GM19023 (cell line): Measurements from ENCODE around the gene ALPI.

Experiments
- ATAC-seq: cut with Tn5 transposase; IDR thresholded peaks from one replicate; pipeline ENCODE4 v1.9.1; 2021; ENCODE audit warnings: mild to moderate bottlenecking, moderate library complexity; ENCODE audit not compliant: unreplicated experiment

Gene ALPI

GRCh38 chr2:232483923-232484627, 28.1 kb downstream of the ALPI start:
- no peak for ATAC-seq

DNA sequence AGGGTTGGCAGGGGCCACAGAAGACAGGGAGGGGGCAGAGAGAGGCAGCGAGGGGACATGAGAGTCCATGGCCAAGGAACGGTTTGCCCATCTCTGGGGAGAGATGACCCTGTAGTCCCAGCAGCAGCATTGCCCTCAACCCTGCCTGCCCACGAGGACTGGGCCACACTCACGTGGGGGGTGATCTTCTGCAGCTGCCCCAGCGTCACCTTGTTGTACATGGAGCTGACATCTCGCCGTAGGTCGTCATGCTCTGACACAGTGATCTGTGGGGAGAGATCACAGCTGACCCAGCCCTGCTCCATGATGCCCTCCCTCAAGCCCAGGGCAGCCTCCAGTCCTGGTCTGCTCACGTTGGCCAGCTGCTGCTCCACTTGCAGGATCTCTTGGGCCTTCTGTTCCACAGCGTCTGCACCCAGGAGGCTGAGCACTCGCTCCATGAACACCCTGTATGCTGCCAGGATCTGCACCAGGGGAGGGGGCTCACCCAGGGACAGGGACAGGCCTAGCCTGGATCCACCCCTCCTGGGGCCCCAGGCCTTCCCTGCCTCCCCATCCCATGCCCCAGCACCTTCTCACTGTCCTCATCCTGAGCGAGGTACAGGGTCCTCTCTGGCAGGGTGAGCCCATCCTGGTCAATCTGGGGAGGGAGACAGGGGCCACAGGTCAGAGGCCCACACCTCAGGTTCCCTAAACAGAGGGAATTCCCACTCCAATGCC, 28.8 kb downstream of the ALPI start:
- no peak for ATAC-seq

GRCh38 chr2:232485348-232485756, 29.4 kb downstream of the ALPI start:
- ATAC-seq, result no peak

DNA sequence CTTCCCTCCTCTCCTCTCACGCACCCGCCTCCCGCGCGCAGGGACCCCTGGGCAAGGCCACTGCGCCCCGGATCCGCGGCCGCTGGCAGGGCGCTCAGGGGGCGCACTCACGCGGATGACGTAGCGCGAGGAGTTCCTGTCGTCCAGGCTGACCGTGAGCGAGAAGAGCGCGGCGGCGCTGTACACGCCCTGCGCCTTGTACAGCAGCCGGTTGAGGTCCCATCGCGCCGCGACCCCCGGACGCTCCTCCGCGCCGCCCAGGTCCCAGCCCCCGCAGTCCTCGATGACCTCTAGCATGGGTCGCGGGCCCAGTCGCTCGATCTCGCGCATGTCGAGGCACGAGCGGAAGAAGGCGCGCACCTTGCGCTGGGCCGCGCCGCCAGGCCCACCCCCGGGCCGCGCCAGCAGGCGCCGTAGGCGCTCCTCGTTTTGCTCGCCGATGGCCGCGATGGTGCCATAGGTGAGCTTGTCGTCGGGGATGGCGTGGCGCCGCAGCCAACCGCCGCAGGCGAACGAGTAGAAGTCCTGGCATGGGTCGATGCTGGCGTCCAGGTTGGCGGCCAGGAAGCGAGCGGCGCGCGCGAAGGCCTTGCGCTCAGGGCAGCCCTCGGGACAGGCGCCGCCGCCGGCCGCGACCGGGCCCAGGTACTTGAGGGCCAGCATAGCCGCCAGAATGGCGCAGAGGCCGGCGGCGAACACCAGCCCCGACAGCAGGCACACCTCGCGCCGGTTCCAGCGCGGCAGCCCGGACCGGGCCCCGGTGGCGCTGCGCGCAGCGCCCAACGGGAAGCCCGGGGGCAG, 30.0 kb downstream of the ALPI start:
- no peak for ATAC-seq

DNA sequence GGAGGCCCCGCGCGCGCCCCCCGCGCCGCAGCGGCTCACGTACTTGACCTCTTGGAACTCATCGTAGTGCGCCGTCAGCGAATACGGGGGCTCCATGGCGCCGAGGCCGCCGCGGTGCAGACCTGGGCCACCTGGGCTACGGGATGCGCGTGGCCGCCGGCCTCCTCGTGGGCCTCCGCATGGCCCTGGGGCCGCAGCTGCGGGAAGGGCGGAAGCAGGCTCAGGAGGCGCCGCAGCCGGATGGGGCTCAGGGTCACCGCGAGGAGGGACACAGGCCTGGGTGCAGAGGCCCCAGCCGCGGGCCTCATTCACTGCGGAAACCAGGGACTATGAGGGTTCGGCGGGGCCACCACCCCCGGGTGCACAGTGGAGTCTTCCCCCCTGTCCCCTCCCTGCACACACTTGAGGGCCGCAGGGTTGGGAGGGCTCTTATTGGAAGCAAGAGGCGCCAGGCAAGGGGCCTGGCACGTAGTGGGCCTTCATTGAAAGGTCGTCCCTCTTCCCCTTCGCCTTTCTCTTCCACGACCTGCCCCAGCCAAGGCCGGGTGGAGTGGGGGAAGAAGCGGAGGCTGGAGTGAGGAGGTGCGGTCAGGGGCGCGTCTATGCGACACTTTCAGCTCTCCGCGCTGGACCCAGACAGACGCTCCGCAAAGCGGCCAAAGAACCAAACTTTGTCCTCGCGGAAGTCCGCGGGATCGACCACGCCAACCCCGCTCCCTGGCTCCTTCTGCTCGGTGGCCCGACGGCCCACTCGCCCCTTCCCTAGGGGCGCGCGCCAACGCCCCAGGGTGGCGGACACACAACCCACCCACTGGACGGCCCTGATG, 30.8 kb downstream of the ALPI start:
- no peak for ATAC-seq

DNA sequence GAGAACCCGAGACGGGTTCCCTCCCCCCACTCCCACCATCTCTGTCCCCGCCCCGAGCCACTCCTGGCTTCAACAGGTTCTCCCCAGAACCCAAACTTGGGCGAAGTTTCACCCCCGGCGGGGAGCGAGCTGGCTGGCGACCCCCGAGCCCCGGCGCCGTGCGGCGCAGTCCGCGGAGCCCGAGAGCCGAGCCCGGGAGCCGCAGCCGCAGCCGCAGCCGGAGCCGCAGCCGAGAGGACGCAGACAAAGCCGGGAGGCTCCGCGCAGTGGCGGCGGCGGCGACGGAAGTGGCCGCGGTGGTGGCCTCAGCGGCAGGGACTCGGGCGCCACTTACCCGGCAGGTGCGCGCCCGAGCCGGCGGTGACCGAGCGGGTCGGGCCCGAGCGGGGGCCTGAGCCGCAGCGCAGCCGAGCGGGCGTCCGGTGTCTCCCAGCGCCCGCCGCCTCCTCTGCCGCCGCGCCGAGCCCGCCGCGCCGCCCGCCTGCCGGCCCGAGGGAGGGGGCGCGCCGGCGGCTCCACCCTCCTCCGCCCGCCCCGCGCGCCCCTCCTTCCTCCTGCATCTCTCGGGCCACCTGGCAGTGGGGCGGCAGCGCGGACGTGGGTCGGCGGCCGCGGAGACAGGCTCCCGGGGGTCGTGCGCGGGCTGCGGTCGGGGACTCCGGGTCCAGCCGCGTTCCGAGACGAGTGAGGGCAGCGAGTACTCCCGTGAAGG, 31.6 kb downstream of the ALPI start, which contains the start of gene ECEL1:
TSS of gene ECEL1 (minus strand) at position 450 of the 712 bp plus-strand sequence. CDS start 1,181 bp downstream, outside the sequence.
- no peak for ATAC-seq

DNA sequence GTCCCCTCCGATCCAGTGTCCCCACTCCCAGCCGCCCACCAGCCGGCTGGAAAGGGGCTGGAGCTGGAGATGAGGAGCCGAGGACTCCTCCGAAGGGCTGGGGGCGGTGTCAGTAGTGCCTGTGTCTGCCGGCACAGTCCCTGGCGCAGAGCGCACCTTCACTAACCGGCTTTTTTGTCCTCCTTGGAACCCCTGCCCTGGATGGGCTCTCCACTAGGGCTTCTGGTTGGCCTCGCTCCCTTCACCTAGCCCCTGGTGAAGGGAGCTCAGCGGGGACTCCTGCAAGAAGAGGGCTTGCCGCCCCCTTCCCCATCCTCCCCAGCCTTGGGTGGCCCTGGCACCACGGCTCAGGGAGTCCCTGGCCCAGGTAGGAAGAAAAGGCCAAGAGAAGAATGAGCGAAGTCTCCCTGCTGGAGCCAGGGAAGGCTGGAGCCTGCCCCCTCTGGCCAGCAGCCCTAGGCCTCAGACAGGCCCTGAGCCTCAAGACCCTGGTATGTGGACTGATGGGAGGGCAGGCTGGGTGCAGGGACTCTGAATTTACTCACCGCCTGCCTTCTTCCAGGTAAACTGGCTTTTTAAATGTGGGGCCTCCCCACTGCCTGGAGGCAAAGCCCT, 32.3 kb downstream of the ALPI start:
- ATAC-seq, result no peak

- no peak for ATAC-seq
Observed at GRCh38 chr2:232488721-232489300, 32.9 kb downstream of the ALPI start.

DNA sequence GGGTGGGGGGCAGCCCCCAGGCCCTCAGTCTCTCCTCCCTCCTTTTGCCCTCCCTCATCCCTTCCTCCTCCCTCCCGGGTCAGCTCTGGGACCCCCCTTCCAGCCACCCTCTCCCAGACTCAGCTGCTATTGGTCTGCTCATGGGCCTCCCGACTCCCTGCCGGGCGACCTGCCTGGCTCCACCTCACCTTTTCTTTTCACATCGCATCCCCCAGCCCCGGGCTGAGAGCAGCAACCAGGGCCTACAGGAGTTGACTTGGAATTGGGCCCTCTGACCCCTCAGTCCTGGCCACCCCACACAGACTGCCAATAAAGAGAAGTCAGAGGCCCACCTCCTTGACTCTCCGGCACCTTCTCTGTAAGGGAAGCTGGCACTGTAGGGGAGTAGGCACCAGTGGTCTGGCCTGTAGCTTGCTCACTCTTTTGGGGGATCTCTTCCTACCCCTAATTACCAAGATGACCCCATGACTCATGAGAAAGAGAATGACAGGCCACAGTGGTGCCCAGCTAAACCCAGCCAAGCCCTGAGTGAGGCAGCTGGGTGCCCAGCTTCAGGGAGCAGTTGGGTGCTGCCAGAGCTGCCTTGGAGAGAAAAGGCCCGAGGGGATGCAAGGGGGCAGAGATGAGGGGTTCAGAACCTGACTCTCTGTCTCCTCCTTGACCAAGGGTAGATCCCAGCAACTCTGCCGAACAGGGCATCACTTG, 33.7 kb downstream of the ALPI start:
- ATAC-seq, result no peak

DNA sequence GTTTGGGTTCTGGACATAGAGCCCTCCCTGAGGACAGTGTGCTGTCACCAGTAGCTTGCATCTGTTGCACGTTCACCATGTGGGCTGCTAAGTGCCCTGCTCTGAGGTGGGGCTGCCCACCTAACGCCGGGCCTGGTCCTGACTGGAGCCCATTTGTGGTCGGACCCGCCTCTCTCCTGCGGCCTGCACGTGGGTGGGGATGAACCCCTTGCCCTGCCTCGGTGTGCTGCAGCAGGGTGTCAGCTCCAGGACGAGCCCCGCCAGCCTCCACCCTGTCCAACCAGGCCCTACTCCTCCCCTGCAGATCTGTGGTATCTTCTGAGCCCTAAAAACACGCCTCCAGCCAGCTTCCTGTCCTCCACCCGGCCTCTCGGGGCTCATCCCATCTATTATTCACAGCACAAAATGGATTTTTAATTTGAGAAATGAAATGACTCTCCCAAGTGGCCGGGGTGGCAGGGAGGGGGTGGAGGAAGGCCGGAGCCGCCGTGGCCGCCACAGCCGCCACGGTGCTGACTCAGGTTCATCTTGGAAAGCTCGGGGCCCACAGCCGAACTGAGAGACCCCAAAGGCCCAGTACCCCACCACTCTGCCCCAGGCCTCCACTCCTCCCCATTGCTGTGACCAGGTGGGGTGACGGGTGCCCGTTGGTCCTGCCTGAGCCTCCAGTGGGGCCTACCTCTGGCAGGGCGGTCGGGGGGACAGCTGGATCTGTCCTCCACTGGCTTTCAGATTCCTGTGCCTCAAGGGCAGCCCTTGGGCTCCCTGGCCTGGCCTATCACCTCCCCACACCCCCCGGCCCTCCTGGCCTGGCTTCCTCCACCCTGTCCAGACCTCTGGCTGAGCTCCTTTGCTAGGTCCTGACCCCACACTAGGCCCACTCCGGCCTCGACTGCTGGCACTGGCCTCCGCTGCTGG, 34.5 kb downstream of the ALPI start:
- no peak for ATAC-seq

GRCh38 chr2:232491139-232491780, 35.3 kb downstream of the ALPI start:
- no peak for ATAC-seq

- ATAC-seq, result no peak
Observed at GRCh38 chr2:232492236-232492848, 36.4 kb downstream of the ALPI start.

- ATAC-seq, result no peak
Observed at GRCh38 chr2:232492963-232493700, 37.2 kb downstream of the ALPI start.

DNA sequence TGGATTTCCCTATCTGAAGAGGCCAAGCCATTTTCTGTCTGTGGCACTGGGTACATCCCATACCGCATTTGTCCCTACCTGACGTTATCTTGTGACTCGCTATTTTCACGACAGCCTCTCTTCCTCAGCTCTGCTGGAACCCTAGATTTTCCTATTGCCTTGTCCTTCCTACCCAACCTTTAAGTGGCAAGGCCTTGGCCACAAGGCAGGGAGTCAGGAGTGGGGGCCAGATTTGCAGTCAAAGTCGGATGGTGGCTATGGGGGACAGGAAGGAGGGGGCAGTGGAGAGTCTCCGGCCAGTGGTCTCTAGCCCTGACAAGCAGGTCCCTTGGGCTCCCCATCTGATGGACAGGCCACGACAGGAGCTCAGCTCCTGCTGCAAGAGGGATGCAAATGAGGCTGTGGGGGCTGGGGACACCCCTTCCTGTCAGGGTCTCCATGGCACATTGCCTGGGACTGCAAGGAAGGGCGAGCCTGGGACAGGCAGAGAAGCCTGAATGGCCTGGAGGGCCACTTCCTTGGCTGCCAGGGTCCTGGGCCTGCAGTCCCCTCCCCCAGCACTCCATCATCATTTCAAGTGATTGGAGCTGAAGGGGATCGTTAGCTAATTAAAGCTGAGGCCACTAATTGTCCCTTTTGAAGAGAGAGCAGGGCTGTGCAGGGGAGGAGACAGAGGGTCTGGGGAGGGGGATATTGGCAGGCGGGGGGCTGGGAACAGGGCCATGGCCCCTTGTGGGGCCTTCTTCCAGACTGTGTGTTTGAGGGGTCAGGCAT, 37.9 kb downstream of the ALPI start:
- no peak for ATAC-seq

DNA sequence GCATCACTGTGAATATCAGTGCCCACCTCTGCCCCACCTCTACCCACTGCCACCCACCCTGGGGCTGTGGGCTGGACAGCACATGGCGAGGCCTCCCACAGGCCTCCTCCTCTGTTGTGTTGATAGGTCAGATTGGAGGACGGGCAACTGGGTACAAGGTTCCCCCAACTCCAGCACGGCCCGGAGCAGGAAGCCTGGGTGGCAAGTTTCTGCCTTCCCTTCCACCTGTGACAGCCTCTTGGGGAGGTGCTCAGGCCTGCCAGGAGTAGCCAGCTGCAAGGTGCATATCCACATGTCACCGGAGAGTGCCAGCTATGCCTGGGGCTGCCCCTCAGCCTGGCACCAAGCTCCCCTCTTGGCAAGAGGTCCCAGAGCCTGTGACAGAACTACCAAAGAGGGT, 38.6 kb downstream of the ALPI start:
- ATAC-seq, result no peak
